Panc1 (cell line): ENCODE results near the gene EHD2. TPM values are rescaled to one million over a fixed set of nuclear protein-coding genes. Genes with fewer than 3 reads are reported as not detected.

Source experiments
- ATAC-seq: fragments of 200-7000 bp; cut with Tn5 transposase; 2 replicates; pipeline ENCODE4 v1.9.1; 2020; ENCODE audit warnings: mild to moderate bottlenecking, moderate library complexity
- BruUV-seq: library from RNA; stranded (reverse); fragments of 400-500 nt; replicated peaks from 2 replicates; lab custom pipeline; 2021; lab: Mats Ljungman, UMichigan
- CTCF ChIA-PET: fragments of 300-600 bp; sonication (Branson Sonifier 250); formaldehyde crosslinking; loops from one replicate; lab custom pipeline; 2022; ENCODE audit warnings: antibody characterized with exemption; lab: Charles Lee
- POLR2A ChIA-PET: fragments of 300-600 bp; sonication (Branson Sonifier 250); formaldehyde crosslinking; loops from one replicate; lab custom pipeline; 2022; ENCODE audit warnings: antibody characterized with exemption; lab: Charles Lee
- DNase-seq: peaks from one replicate; pipeline ENCODE4 v3.0.0-alpha.2; 2010; ENCODE audit warnings: low read depth, low spot score
- H3K27ac ChIP-seq: 2 replicates; pipeline ENCODE4 v1.5.1; 2011; ENCODE audit warnings: mild to moderate bottlenecking, low read length, inconsistent platforms
- H3K27me3 ChIP-seq: fragments of 200-500 bp; sonication (Bioruptor generic); 2 replicates; pipeline ENCODE4 v1.6.0; 2014; ENCODE audit warnings: low read length, inconsistent platforms; ENCODE audit not compliant: control insufficient read depth, insufficient read depth
- H3K36me3 ChIP-seq: fragments of 200-500 bp; sonication (Bioruptor generic); 2 replicates; pipeline ENCODE4 v1.5.1; 2014; ENCODE audit warnings: inconsistent platforms, mild to moderate bottlenecking, low read length, moderate library complexity; ENCODE audit not compliant: control insufficient read depth, insufficient read depth
- H3K4me1 ChIP-seq: 2 replicates; pipeline ENCODE4 v1.5.1; 2011; ENCODE audit warnings: inconsistent platforms, mild to moderate bottlenecking, low read length, moderate library complexity; ENCODE audit not compliant: control insufficient read depth, insufficient read depth
- H3K4me3 ChIP-seq, 2 experiments: 2 replicates each; pipeline ENCODE4 v1.5.1; 2011 to 2012; ENCODE audit warnings: low read depth in 2 of 2, low read length in 2 of 2, mild to moderate bottlenecking in 2 of 2, inconsistent platforms in 1 of 2, moderate library complexity in 1 of 2
- H3K9me3 ChIP-seq: fragments of 200-500 bp; sonication (Bioruptor generic); 2 replicates; pipeline ENCODE4 v1.5.1; 2014; ENCODE audit warnings: low read depth, mild to moderate bottlenecking, inconsistent platforms, low read length, moderate library complexity; ENCODE audit not compliant: control insufficient read depth, insufficient read depth
- CTCF ChIP-seq: fragments of 450-650 bp; IDR thresholded peaks from 2 replicates; pipeline ENCODE4 v1.5.1; 2017; ENCODE audit warnings: mild to moderate bottlenecking
- POLR2AphosphoS5 ChIP-seq: IDR thresholded peaks from 2 replicates; pipeline ENCODE4 v1.6.1; 2012; ENCODE audit warnings: mild to moderate bottlenecking, low read depth, low read length, moderate library complexity
- REST ChIP-seq, 2 experiments: IDR thresholded peaks; 2 replicates each; pipeline ENCODE4 v1.6.1; 2011 to 2012; ENCODE audit warnings: low read depth in 2 of 2, control low read depth in 1 of 2, low read length in 1 of 2, mild to moderate bottlenecking in 1 of 2, moderate library complexity in 1 of 2; ENCODE audit not compliant: insufficient read depth in 1 of 2
- SIN3A ChIP-seq: IDR thresholded peaks from 2 replicates; pipeline ENCODE4 v1.6.1; 2012; ENCODE audit warnings: low read depth, mild to moderate bottlenecking, low read length, moderate library complexity, borderline replicate concordance; ENCODE audit not compliant: insufficient read depth
- TCF7L2 ChIP-seq: IDR thresholded peaks from 2 replicates; pipeline ENCODE4 v1.6.1; 2011; ENCODE audit warnings: mild to moderate bottlenecking, low read depth, low read length, inconsistent platforms
- in situ Hi-C: cut with HindIII; loops from 2 replicates; pipeline ENCODE4 v1.10.0; 2016; ENCODE audit warnings: low sequenced_read_pairs, low pct_unique_long_range_greater_than_20kb
- intact Hi-C: fragments of 100-400 bp; cut with micrococcal nuclease; formaldehyde crosslinking; loops from one replicate; pipeline ENCODE4 v1.10.0; 2022; ENCODE audit not compliant: unreplicated experiment
- total RNA-seq: library from RNA; stranded (reverse); gene quantifications from one replicate; pipeline ENCODE4 v1.2.1, GENCODE V29; 2021; ENCODE audit not compliant: unreplicated experiment

EHD2 gene
- total RNA-seq, 1 experiment from 2014 or later, result 41.8 TPM

- DNase-seq (peak; percentile 51), ATAC-seq (peak; percentile 87)
- H3K9me3 ChIP-seq, result no peaks in the 10 kb centered on the region
- CTCF ChIA-PET, result no interaction called here
- peak overlapping the region; percentile 89 for H3K27ac ChIP-seq
- peaks cover 11% of the 10 kb centered on the region for H3K4me1 ChIP-seq
- H3K4me3 ChIP-seq, result peak overlapping the region; percentile 37 to 44
- POLR2A ChIA-PET, result no interaction called here
- in situ Hi-C loops, result no loop called here
- intact Hi-C loops, result no loop called here
- TF ChIP-seq SIN3A, result 0 out of 2 replicates have a peak, but pooled peaks have one; percentile 63
- no peak for TF ChIP-seq CTCF
- no peaks in the 10 kb centered on the region for H3K36me3 ChIP-seq
- no peaks in the 10 kb centered on the region for H3K27me3 ChIP-seq
- BruUV-seq, result no TSS peak
Observed at GRCh38 chr19:47729468-47729798, 16.2 kb downstream of the EHD2 start.

GRCh38 chr19:47729799-47730520 is 16.7 kb downstream of the EHD2 start:
- DNase-seq (no peak), ATAC-seq (peak; percentile 85)
- no TSS peak for BruUV-seq
- CTCF ChIA-PET, result no interaction called here
- H3K9me3 ChIP-seq, result no peaks in the 10 kb centered on the region
- intact Hi-C loops (no loop called here), in situ Hi-C loops (no loop called here)
- H3K27me3 ChIP-seq, result no peaks in the 10 kb centered on the region
- peak overlapping the region; percentile 37 to 44 for H3K4me3 ChIP-seq
- TF ChIP-seq POLR2AphosphoS5 (no peak), SIN3A (0 out of 2 replicates have a peak, but pooled peaks have one; percentile 4)
- H3K27ac ChIP-seq, result peak overlapping the region; percentile 54; the same call in 1 of the 2 replicates
- POLR2A ChIA-PET, result no interaction called here
- no peaks in the 10 kb centered on the region for H3K36me3 ChIP-seq
- peaks cover 11% of the 10 kb centered on the region for H3K4me1 ChIP-seq

- H3K27ac ChIP-seq, result no peak overlapping the region
- ATAC-seq, result no peak
- no peak for TF ChIP-seq CTCF
- no peak for TF ChIP-seq TCF7L2
- TF ChIP-seq SIN3A, result no peak
- TF ChIP-seq REST (IDR thresholded peaks at IDR 0.05; ENCODE audit: insufficient read depth in 1 of 2, low read depth in 2 of 2, low read length in 1 of 2), result no peak
- TF ChIP-seq POLR2AphosphoS5, result no peak
- no peaks in the 10 kb centered on the region for H3K9me3 ChIP-seq
- in situ Hi-C loops (no loop called here), intact Hi-C loops (no loop called here)
- peaks cover 11% of the 10 kb centered on the region for H3K4me1 ChIP-seq
- BruUV-seq, result no TSS peak
- POLR2A ChIA-PET, result no interaction called here
- no peak for DNase-seq
- no peaks in the 10 kb centered on the region for H3K36me3 ChIP-seq
- CTCF ChIA-PET, result no interaction called here
- no peaks in the 10 kb centered on the region for H3K27me3 ChIP-seq
- no peak overlapping the region for H3K4me3 ChIP-seq
Observed at GRCh38 chr19:47730521-47730889, 17.3 kb downstream of the EHD2 start.
